Measurements from ENCODE around the gene ATRNL1.
"Not testable (repeated sequence)": the region's sequence is repeated elsewhere in the genome, so short reads cannot be mapped to it uniquely, and the experiment has no call there.

The ATRNL1 gene

DNA sequence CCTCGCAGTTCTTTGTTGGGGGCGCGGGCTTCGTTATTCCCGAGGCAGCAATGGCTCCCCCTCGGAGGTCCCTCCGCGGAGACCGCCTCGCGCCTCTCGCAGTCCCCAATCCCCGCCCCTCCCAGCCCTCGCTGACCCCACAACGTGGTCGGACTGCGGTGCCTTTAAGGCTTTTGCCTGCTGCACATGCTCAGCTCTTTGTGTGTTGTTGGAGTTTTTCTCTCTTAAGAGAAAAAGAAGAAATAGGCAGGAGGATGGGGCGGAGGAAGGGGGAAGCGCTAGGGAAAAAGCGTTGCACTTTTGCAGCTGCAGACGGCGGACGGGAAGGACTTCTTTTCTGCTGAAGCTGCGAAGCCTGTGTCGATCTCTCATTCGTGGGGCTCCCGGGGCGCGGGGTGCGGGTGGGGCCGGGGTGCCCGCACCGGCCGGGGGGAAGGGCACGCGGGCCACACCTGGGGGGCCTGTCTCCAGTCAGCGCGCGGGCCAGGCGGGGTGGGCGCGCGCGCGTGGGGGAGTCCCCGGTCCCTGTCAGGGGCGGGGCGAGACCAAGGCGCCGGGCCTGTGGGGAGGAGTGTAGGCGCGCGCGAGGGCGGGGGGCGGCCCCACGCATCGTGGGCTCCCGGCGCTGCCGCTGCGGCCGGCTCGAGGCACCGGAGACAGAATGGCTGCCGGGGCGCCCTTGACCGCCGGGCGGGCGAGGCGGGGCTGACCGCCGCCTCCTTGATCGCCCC lies 445 bp upstream of the ATRNL1 start:
- DNase-seq: peak in 1 of 2 donors; percentile 6

GRCh38 chr10:115093776-115094408 lies 727 bp downstream of the ATRNL1 start:
- DNase-seq: no peak

- no peak for DNase-seq
Observed at GRCh38 chr10:115094416-115095140, 1.4 kb downstream of the ATRNL1 start.

DNA sequence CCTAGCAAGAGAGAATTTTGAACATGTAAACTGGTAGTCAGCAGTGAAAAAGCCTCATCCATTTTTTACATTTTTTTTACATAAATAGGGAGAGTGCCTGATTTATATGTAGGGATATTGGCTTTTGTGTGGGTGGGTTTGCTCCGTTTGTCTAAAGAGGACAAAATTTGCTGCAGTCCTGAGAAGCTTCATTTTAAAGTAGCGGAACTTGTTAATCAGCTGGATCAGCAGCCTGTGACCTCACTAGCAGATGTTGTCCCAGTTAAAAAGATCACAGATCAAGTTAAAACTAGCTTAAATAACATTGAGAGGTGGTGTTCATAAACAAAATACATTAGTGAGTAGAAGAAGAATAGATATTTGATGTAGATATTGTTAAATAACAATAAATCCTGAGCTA lies 2.6 kb downstream of the ATRNL1 start:
- DNase-seq: no peak

GRCh38 chr10:115103700-115104099 lies 10.5 kb downstream of the ATRNL1 start:
- no peak for DNase-seq

- not testable (repeated sequence) for DNase-seq
Observed at GRCh38 chr10:115105411-115105810, 12.2 kb downstream of the ATRNL1 start.

GRCh38 chr10:115107830-115108229 lies 14.7 kb downstream of the ATRNL1 start:
- no peak for DNase-seq

GRCh38 chr10:115117301-115117700 lies 24.1 kb downstream of the ATRNL1 start:
- no peak for DNase-seq

GRCh38 chr10:115118346-115118745 lies 25.2 kb downstream of the ATRNL1 start:
- DNase-seq: no peak

GRCh38 chr10:115125505-115125904 lies 32.3 kb downstream of the ATRNL1 start:
- DNase-seq: no peak

- no peak for DNase-seq
Observed at GRCh38 chr10:115129752-115130151, 36.6 kb downstream of the ATRNL1 start.

DNA sequence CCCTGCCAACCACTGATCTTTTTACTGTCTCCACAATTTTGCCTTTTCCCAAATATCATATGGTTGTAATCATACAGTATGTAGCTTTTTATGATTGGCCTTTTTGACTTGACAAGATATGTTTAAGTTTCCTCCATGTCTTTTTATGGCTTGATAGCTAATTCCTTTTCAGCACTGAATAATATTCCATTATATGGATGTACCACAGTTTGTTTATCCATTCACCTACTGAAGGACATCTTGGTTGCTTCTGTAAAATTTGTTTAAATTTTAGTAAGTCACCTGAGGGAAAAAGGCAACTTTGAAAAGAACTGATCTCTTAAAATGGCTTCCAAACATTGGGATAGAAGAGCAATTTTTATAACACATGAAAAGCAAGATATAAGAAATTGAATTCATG lies 43.5 kb downstream of the ATRNL1 start:
- DNase-seq: no peak

- DNase-seq: no peak
Observed at GRCh38 chr10:115141254-115141653, 48.1 kb downstream of the ATRNL1 start.

DNA sequence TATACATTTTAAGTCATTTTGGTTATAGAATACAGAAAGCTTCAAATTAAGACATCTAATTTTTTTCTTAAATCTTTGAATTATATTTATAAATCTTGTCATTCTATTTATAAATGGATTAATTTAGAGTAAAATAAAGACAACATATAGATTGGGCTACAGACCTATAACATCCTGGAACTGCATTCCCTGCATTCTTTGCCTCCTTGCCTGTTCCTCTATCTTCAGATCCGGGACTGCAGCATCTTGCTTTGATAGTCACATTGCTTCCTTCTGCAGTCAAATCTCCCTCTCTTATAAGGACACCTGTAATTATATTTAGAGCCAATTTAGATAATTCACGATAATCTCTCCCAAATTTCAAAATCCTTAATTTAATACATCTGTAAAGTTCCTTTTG lies 64.2 kb downstream of the ATRNL1 start:
- DNase-seq: no peak

- DNase-seq: no peak
Observed at GRCh38 chr10:115163129-115163528, 70.0 kb downstream of the ATRNL1 start.

DNA sequence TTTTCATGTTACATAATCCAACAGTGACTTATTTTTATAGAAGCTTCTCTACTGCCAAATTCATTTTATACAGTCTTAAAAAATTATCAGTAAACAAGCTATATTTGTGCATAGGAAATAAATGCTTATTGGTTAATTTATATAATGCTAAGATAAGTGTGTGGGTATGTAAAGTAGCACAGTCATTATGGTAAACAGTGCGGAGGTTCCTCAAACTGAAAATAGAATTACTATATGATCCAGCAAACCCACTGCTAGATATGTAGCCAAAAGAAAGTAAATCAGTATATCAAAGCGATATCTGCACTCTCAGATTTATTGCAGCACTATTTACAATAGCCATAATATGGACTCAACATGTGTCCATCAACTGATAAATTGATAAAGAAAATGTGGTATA lies 71.1 kb downstream of the ATRNL1 start:
- no peak for DNase-seq

- DNase-seq: no peak
Observed at GRCh38 chr10:115167751-115168150, 74.6 kb downstream of the ATRNL1 start.

GRCh38 chr10:115171392-115171960 lies 78.3 kb downstream of the ATRNL1 start:
- DNase-seq: no peak

DNA sequence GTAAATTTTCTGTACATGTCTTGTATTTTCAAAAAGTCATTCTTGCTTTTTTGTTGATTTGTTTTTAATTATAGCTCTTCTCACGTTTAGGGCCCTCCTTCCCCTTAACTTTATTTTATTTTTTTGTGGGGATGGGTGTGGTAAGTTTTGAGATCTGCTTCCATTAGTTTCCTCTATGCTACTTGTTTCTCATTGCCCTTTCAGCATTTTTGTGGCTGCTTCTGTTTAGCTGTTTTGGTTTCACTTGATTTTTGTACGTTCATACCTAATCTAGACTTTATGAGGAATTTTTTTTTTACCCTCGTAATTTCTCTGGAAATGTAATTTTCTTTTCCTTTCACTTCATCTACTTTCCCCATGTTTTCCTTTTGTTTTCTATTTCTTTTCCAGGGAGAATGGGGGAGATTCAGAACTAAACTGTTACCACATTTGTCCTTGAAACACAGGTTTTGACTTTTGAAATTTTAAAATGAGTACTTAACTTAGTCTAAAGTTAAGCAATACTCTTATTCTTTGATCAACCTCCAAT lies 80.8 kb downstream of the ATRNL1 start:
- no peak for DNase-seq

DNA sequence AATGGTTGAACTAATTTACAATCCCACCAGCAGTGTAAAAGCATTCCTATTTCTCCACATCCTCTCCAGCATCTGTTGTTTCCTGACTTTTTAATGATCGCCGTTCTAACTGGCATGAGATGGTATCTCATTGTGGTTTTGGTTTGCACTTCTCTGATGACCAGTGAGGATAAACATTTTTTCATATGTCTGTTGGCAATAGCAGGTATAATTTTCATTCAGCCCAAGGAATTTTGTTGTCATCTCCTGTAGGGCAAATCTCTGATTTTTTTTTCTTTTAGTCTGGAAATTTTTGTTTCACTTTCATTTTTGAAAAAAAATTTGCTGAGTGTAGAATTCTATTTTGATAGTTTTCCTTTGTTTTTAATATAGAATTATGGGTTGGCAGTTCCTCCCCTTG lies 114.1 kb downstream of the ATRNL1 start:
- not testable (repeated sequence) for DNase-seq

- DNase-seq: no peak
Observed at GRCh38 chr10:115209133-115209532, 116.0 kb downstream of the ATRNL1 start.

- DNase-seq: no peak
Observed at GRCh38 chr10:115214829-115215228, 121.7 kb downstream of the ATRNL1 start.

DNA sequence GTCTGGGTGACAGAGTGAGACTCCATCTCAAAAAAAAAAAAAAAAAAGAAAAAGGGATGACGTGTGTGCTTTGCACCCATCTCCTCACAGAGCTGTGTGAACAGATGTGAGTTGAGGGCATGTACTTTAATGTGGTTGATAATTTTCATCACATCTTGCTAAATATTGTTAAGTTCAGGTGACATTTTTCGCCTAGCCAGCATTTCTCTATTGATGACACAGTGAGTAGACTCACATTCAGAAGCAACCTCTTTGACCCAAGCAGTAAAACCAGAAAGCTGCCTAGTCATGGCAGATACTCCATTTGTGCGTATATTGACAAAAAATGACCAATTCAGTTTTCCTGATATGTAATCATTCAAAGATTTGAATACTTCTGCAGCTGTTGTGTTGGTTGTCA lies 126.0 kb downstream of the ATRNL1 start:
- no peak for DNase-seq
